ENCODE data around the gene MID1. TPM values are rescaled to one million over a fixed set of nuclear protein-coding genes. Genes with fewer than 3 reads are reported as not detected.

Gene MID1
- total RNA-seq, 1 donor from 2014 or later: 32.8 TPM

DNA sequence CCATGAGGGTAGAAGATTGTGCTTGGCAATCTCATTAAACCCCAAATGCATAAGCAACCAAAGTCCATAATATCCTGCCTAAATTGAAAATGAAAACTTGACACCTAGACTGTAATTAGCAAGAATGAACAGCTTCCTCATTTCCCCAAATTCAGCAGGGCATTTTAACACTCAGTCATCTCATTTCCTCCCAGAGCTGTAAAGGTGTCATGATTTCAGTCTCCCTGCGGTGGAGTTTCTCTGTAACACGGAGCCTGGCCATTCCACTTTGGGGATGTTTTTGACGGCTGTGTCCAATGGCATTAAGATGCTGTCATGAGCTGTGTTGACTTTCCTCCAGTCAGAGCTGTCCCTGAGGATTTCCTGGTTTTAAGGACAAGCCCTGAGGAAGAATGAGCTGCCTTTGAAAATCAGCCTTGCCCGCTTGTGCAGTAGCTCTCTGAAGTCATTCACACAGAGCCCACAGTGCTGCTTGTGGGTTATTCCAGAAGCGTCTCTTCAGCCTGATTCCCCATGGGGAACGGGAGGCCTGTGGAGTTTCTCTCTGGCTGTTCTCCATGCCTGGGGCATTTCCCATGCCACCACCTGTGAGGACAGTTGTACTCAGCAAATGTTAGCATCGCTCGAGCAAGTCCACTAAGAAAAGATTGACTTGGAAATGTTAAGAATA lies 187.0 kb downstream of the MID1 start:
- Histone ChIP-seq H3K27me3 (no peaks in the 10 kb centered on the region), H3K9me3 (no peaks in the 10 kb centered on the region)
- intact Hi-C loops (cut with DNase I): no loop called here

DNA sequence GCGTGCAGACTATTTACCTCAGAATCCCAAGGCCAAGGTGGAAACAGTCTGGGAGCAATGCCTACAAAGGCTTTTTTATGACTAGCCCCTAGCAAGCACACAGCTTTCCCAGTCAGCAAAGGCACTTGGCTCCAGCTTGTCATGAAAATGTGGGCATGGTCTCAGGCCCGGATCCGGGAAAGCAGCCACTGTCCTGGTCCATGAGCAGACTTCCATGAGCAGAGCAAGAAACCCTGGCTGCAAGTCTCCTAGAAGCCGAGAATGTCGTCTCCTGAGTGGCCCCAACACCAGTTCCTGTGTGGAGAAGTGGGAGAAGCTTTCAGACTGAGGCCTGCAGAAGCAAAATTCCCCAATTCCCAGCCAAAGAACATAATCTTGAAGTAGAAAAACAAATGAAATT lies 190.5 kb downstream of the MID1 start:
- H3K36me3 ChIP-seq: no peaks in the 10 kb centered on the region
- H3K4me1 ChIP-seq: no peaks in the 10 kb centered on the region
- H3K4me3 ChIP-seq: no peak overlapping the region
- H3K27me3 ChIP-seq: no peaks in the 10 kb centered on the region
- TF ChIP-seq, protein P1, sequence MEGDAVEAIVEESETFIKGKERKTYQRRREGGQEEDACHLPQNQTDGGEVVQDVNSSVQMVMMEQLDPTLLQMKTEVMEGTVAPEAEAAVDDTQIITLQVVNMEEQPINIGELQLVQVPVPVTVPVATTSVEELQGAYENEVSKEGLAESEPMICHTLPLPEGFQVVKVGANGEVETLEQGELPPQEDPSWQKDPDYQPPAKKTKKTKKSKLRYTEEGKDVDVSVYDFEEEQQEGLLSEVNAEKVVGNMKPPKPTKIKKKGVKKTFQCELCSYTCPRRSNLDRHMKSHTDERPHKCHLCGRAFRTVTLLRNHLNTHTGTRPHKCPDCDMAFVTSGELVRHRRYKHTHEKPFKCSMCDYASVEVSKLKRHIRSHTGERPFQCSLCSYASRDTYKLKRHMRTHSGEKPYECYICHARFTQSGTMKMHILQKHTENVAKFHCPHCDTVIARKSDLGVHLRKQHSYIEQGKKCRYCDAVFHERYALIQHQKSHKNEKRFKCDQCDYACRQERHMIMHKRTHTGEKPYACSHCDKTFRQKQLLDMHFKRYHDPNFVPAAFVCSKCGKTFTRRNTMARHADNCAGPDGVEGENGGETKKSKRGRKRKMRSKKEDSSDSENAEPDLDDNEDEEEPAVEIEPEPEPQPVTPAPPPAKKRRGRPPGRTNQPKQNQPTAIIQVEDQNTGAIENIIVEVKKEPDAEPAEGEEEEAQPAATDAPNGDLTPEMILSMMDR (IDR thresholded peaks at IDR 0.05): no peak
- DNase-seq (ENCODE audit: low spot score in 2 of 2): no peak
- H3K27ac ChIP-seq: no peak overlapping the region
- H3K9me3 ChIP-seq: no peaks in the 10 kb centered on the region
- intact Hi-C loops (cut with DNase I): no loop called here

More for the DNA sequence above, 187.0 kb downstream of the MID1 start:
- TF ChIP-seq, protein P1 (IDR thresholded peaks at IDR 0.05): no peak
- Histone ChIP-seq H3K27ac (no peak overlapping the region), H3K36me3 (no peaks in the 10 kb centered on the region), H3K4me3 (no peak overlapping the region), H3K4me1 (no peaks in the 10 kb centered on the region)
- no peak for DNase-seq (ENCODE audit: low spot score in 2 of 2)

DNA sequence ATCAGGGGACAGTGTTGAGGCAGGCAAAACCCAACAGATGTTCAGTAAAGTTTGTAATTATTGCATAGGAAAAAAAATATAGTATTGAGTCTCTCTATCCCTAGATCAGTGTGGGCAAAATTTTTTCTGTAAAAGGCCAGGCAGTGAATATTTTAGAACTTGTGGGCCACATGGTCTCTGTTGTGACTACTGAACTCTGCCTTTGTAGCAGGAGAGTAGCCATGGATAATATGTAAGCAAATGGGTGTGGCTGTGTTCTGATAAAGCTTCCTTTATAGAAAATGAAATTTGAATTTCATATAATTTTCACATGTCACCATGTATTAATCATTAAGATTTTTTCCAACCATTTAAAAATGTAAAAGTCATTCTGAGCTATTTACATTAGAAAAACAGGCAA lies 193.1 kb downstream of the MID1 start:
- Histone ChIP-seq H3K9me3 (no peaks in the 10 kb centered on the region), H3K36me3 (no peaks in the 10 kb centered on the region), H3K27me3 (no peaks in the 10 kb centered on the region), H3K4me3 (no peak overlapping the region), H3K27ac (no peak overlapping the region), H3K4me1 (no peaks in the 10 kb centered on the region)
- TF ChIP-seq, protein P1 (IDR thresholded peaks at IDR 0.05): no peak
- intact Hi-C loops (cut with DNase I): no loop called here
- DNase-seq (ENCODE audit: low spot score in 2 of 2): no peak

DNA sequence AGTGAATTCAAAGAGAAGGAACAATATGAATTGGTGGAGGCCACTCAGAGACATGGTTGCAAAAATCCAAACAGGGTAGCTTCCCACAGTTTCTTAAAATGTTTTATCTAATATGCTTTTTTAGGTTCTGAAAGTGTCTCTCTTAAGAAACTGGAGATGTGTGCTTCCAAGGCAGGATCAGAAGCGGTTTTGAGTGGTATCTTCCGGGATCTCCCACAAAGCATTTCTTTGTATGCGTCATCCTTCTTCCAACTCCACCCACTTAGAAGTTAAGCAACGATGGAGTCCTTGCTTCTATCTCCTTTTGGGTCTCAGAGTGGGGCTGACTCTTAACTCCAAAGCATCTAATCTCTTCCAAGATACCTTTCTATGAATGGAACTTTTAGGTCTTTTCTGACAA lies 196.7 kb downstream of the MID1 start:
- Histone ChIP-seq H3K9me3 (no peaks in the 10 kb centered on the region), H3K4me1 (no peaks in the 10 kb centered on the region), H3K36me3 (no peaks in the 10 kb centered on the region), H3K27ac (no peak overlapping the region), H3K27me3 (no peaks in the 10 kb centered on the region), H3K4me3 (no peak overlapping the region)
- no peak for DNase-seq (ENCODE audit: low spot score in 2 of 2)
- TF ChIP-seq, protein P1 (IDR thresholded peaks at IDR 0.05): no peak
- intact Hi-C loops (cut with DNase I): no loop called here

DNA sequence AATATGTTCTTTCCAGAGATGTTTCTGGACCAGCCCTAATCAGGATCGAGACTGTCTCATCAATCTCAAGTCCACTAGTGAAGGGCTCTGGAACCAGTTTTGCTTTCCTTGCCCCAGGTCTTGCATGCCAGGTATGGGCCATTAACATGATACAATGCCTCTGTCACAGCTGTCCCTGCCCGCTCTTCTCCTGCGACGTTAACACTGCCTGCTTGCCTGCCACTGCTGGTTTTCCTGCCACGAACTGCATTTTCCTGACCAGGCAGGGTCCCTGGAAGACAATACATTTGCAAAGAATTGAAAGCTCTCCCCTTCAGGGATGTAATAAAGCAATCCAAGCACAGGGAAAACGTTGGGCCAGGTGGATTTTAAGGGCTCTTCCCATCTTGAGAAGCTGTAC lies 200.3 kb downstream of the MID1 start:
- TF ChIP-seq, protein P1 (IDR thresholded peaks at IDR 0.05): no peak
- DNase-seq (ENCODE audit: low spot score in 2 of 2): no peak
- Histone ChIP-seq H3K27me3 (no peaks in the 10 kb centered on the region), H3K9me3 (no peaks in the 10 kb centered on the region), H3K36me3 (no peaks in the 10 kb centered on the region), H3K4me3 (no peak overlapping the region), H3K4me1 (no peaks in the 10 kb centered on the region), H3K27ac (no peak overlapping the region)
- intact Hi-C loops (cut with DNase I): no loop called here

DNA sequence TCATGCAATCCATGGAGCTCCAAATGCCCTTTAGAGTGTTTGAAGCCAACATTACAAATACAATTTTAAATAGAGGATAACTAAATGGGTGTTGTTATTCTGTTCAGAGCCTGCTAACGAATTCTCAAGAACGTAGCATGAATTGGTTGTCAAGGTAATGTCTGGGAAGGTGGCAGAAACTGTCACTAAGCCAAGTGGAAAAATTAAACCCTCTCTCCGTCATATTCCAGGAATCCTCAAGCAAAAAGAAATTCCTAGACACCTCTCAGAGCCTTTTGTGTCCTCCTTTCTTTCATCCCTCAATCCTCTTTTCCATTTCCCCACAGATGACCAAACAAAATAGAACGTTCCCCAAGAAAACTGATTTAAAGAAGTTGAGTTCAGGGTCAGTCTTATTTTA lies 204.0 kb downstream of the MID1 start:
- DNase-seq (ENCODE audit: low spot score in 2 of 2): no peak
- TF ChIP-seq, protein P1 (IDR thresholded peaks at IDR 0.05): no peak
- Histone ChIP-seq H3K9me3 (no peaks in the 10 kb centered on the region), H3K36me3 (no peaks in the 10 kb centered on the region), H3K27me3 (no peaks in the 10 kb centered on the region), H3K27ac (no peak overlapping the region), H3K4me3 (no peak overlapping the region), H3K4me1 (no peaks in the 10 kb centered on the region)
- intact Hi-C loops (cut with DNase I): no loop called here

All from ascending aorta (tissue), 2 donors.